Small intestine (tissue), 7 donors: ENCODE measurements around the gene NGEF. TPM values are rescaled to one million over a fixed set of nuclear protein-coding genes. Genes with fewer than 3 reads are reported as not detected.

Experiments used
- DNase-seq, 2 donors: peaks; one replicate each; pipeline versions ENCODE4 v3.0.0 to v3.0.0-alpha.2; 2013
- FAIRE-seq: peaks from 2 replicates; lab custom pipeline; 2012; peaks lifted over from hg19 to GRCh38; lab: Jason Lieb, UNC
- H3K27ac ChIP-seq, 3 donors: one replicate each; pipeline ENCODE4 v1.5.1; 2013; ENCODE audit warnings: low read length in 2 of 3, mild to moderate bottlenecking in 2 of 3, control low read depth in 1 of 3, inconsistent platforms in 1 of 3, low read depth in 1 of 3, moderate library complexity in 1 of 3
- H3K27me3 ChIP-seq, 3 donors: one replicate each; pipeline ENCODE4 v1.6.1; 2013; ENCODE audit warnings: low read length in 3 of 3, inconsistent platforms in 1 of 3; ENCODE audit not compliant: control insufficient read depth in 3 of 3, insufficient read depth in 3 of 3
- H3K36me3 ChIP-seq, 3 donors: one replicate each; pipeline ENCODE4 v1.6.1; 2013; ENCODE audit warnings: low read length in 3 of 3, inconsistent platforms in 1 of 3, low read depth in 1 of 3, mild to moderate bottlenecking in 1 of 3, moderate library complexity in 1 of 3; ENCODE audit not compliant: control insufficient read depth in 3 of 3, insufficient read depth in 2 of 3
- H3K4me1 ChIP-seq, 3 donors: one replicate each; pipeline ENCODE4 v1.6.1; 2013; ENCODE audit warnings: low read length in 2 of 3, inconsistent platforms in 1 of 3, low read depth in 1 of 3, mild to moderate bottlenecking in 1 of 3, moderate library complexity in 1 of 3; ENCODE audit not compliant: control insufficient read depth in 3 of 3, insufficient read depth in 2 of 3
- H3K4me3 ChIP-seq, 3 donors: one replicate each; pipeline ENCODE4 v1.5.1; 2013; ENCODE audit warnings: low read length in 3 of 3, control low read depth in 1 of 3, inconsistent platforms in 1 of 3, low read depth in 1 of 3, mild to moderate bottlenecking in 1 of 3, moderate library complexity in 1 of 3
- H3K9me3 ChIP-seq, 2 donors: one replicate each; pipeline ENCODE4 v1.6.1; 2013; ENCODE audit warnings: low read depth in 1 of 2, low read length in 1 of 2; ENCODE audit not compliant: control insufficient read depth in 2 of 2, insufficient read depth in 1 of 2
- WGBS, 3 donors: extraction: QIAGEN DNeasy Blood & Tissue Kit; methylation state at CpG; one replicate each; pipeline ENCODE4 v1.1.7; 2013; 5-methylcytosine and 5-hydroxymethylcytosine counted together
- polyA plus RNA-seq, 4 donors: library from polyadenylated mRNA; stranded (reverse) in 3 of 4; unstranded in 1 of 4; fragments of 200-250 nt in 3 of 4; fragments of 120-200 nt in 1 of 4; gene quantifications; one replicate each; pipeline versions ENCODE4 v1.2.1 to v1.2.3, GENCODE V29; 2013
- donor health status: healthy with polysubstance abuse.
- donor health status: control.
- donor health status: control.
- donor health status: Bipolar disorder and iron deficiency.
- donor health status: healthy.

Gene NGEF
- polyA plus RNA-seq, 4 donors = 10.2 to 73.4 (median 31.4) TPM

- DNase-seq = no peak
- Histone ChIP-seq H3K36me3 (peaks cover 0 to 10% (median 0%) of the 10 kb centered on the region in 3 donors), H3K9me3 (peaks cover 0 to 3% of the 10 kb centered on the region in 2 donors), H3K4me1 (peaks cover 0 to 15% (median 2%) of the 10 kb centered on the region in 3 donors), H3K27ac (peak overlapping the region; percentile 38 to 78 (median 73)), H3K4me3 (peak overlapping the region in 2 of 3 donors; percentile 32 to 59), H3K27me3 (no peaks in the 10 kb centered on the region)
- no peak for FAIRE-seq
- 13 to 53% (median 42%) methylated on average over 1 of the region's 1 CpG for WGBS, 3 donors
Observed at GRCh38 chr2:233011702-233012131, 1.3 kb downstream of the NGEF start.

DNA sequence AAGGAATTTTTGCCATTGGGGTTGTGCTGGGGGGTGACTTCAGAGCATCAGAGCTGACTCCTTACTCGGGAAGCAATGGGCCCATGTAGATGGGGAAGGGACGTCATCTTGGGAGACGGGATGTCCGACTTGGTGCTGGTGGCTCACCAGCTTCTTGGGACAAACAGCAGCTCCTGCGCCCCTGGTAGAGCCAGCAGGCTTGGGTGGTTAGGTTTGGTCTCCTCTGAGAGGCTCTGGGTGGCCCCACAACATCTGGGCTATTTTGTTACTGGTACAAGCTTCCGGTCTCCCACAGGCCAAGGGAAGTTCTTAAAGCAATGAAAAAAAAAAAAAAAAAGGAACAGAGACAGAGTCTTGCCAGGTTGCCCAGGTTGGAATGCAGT is 1.8 kb downstream of the NGEF start:
- Histone ChIP-seq H3K27ac (no peak overlapping the region), H3K4me3 (peak overlapping the region in 2 of 3 donors; percentile 32 to 59), H3K4me1 (peaks cover 0 to 15% (median 2%) of the 10 kb centered on the region in 3 donors), H3K9me3 (peaks cover 0 to 3% of the 10 kb centered on the region in 2 donors), H3K36me3 (peaks cover 0 to 11% (median 0%) of the 10 kb centered on the region in 3 donors), H3K27me3 (no peaks in the 10 kb centered on the region)
- DNase-seq (no peak), FAIRE-seq (no peak)
- WGBS, 3 donors = 19 to 71% (median 52%) methylated on average over 6 of the region's 6 CpGs

DNA sequence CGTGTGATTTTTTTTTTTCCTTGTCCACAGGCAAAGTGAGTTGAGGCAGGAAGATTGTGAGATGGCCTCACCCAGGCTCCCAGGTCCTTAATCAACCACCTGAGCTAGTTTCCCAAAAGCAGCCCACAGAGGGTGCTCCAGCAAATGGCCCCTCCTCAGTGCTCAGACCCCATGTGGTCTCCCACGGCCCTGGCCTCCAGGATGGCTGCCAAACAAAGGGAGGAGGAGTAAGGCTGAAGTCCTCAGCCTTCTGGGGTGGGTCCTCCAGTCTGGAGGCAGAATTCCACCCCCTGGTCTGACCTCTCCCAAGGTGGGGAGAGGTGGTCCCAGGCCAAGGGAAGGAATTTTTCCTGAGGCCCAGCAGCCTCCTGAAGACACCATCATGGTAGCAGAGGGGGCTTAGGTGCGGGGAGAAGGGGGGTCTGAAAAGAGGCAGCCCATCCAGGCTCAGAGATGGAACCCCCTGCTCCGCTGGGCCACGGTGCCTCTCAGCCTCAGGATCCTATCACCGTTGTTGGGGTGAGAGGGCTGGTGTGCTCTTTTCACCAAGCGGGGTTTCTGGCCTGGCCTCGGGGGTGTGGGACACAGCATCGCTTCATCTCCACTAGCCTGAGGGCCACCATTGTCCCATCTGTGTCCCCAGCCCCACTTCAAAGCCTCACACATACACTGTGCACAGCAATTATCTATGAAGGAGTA is 2.3 kb downstream of the NGEF start:
- Histone ChIP-seq H3K9me3 (no peaks in the 10 kb centered on the region), H3K4me3 (peak overlapping the region in 1 of 3 donors; percentile 59), H3K36me3 (peaks cover 0 to 11% (median 0%) of the 10 kb centered on the region in 3 donors), H3K27ac (no peak overlapping the region), H3K27me3 (no peaks in the 10 kb centered on the region), H3K4me1 (peaks cover 0 to 15% (median 2%) of the 10 kb centered on the region in 3 donors)
- FAIRE-seq = no peak
- 56 to 78% (median 74%) methylated on average over 9 of the region's 9 CpGs for WGBS, 3 donors
- DNase-seq = no peak

DNA sequence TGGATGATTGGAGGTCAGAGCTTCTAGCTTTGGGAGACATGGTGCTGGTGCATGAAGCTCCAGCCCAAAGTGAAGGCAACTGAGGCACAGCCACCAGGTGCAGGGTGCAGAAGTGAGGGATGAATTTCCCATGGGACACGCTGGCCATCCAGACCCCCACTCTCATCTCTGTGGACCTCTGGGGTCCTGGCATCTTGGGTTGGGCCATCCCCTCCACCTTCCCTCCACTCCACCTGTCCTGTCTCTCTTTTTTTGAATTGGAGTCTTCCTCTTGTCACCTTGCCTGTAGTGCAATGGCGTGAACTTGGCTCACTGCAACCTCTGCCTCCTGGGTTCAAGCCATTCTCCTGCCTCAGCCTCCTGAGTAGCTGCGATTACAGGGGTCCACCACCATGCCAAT is 3.4 kb downstream of the NGEF start:
- no peaks in the 10 kb centered on the region for H3K9me3 ChIP-seq
- no peak overlapping the region for H3K4me3 ChIP-seq
- no peaks in the 10 kb centered on the region for H3K27me3 ChIP-seq
- DNase-seq (no peak), FAIRE-seq (no peak)
- no peak overlapping the region for H3K27ac ChIP-seq
- H3K4me1 ChIP-seq = peaks cover 0 to 15% (median 2%) of the 10 kb centered on the region in 3 donors
- peaks cover 0 to 16% (median 0%) of the 10 kb centered on the region in 3 donors for H3K36me3 ChIP-seq
- WGBS, 3 donors = 87 to 97% (median 92%) methylated on average over 3 of the region's 3 CpGs

GRCh38 chr2:233007739-233008138 is 5.3 kb downstream of the NGEF start:
- H3K36me3 ChIP-seq = peaks cover 0 to 23% (median 0%) of the 10 kb centered on the region in 3 donors
- FAIRE-seq = no peak

DNA sequence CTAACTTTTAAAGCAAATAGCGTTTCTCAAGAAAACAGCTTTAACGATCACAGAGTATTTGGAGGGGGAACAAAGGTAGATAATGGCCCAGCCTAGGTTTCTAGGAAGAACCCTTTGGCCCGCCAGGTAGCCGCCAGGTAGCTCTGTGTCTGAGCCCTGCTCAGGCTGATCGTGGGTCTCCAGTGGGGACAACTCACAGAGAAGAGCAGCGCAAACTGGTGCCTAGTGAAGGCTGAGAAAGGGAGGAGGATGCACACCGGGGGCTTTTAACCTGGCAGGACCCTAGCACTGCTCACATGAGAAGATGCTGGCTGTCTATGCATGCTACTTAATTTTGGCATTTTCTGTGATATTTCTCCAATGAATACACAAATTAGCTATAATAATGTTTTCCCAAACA is 5.8 kb downstream of the NGEF start:
- Histone ChIP-seq H3K36me3 (peaks cover 0 to 23% (median 0%) of the 10 kb centered on the region in 3 donors), H3K9me3 (no peaks in the 10 kb centered on the region), H3K27me3 (no peaks in the 10 kb centered on the region), H3K4me3 (no peak overlapping the region), H3K4me1 (peaks cover 0 to 6% (median 2%) of the 10 kb centered on the region in 3 donors), H3K27ac (no peak overlapping the region)
- 84 to 86% (median 86%) methylated on average over 7 of the region's 7 CpGs for WGBS, 3 donors
- FAIRE-seq (no peak), DNase-seq (no peak)

More at GRCh38 chr2:233007739-233008138, 5.3 kb downstream of the NGEF start:
- Histone ChIP-seq H3K9me3 (no peaks in the 10 kb centered on the region), H3K27ac (no peak overlapping the region), H3K4me3 (no peak overlapping the region), H3K27me3 (no peaks in the 10 kb centered on the region), H3K4me1 (peaks cover 0 to 10% (median 2%) of the 10 kb centered on the region in 3 donors)
- no peak for DNase-seq
- WGBS, 3 donors = 53 to 62% (median 60%) methylated on average over 3 of the region's 3 CpGs

- H3K4me3 ChIP-seq = no peak overlapping the region
- H3K36me3 ChIP-seq = peaks cover 0 to 23% (median 0%) of the 10 kb centered on the region in 3 donors
- H3K9me3 ChIP-seq = no peaks in the 10 kb centered on the region
- H3K27ac ChIP-seq = no peak overlapping the region
- 93 to 96% (median 94%) methylated on average over 6 of the region's 6 CpGs for WGBS, 3 donors
- no peak for FAIRE-seq
- no peaks in the 10 kb centered on the region for H3K27me3 ChIP-seq
- peaks cover 0 to 2% (median under 1%) of the 10 kb centered on the region in 3 donors for H3K4me1 ChIP-seq
- DNase-seq = no peak
Observed at GRCh38 chr2:233006648-233007047, 6.4 kb downstream of the NGEF start.

DNA sequence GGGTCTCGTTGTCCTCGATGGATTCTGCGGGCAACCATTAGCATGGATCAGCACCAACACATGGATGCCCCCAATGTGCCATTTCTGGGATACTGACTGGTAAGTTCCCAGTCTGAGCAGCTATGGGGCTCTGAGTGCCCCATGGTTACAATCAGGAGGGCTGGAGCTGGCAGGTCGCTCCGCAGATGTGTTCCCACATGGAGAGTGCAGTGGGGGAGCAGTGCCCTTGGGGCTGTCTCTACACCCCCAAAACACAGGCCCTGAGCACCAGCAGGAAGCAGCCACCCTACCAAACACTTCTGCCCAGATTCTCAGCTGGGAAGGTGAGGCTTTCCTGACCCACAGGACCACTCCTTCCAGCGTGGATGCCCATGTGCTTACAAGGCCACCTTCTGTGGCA is 8.0 kb downstream of the NGEF start:
- H3K27ac ChIP-seq = no peak overlapping the region
- peaks cover 0 to 2% (median 0%) of the 10 kb centered on the region in 3 donors for H3K4me1 ChIP-seq
- DNase-seq = no peak
- no peaks in the 10 kb centered on the region for H3K9me3 ChIP-seq
- peaks cover 0 to 18% (median 0%) of the 10 kb centered on the region in 3 donors for H3K36me3 ChIP-seq
- no peak overlapping the region for H3K4me3 ChIP-seq
- no peak for FAIRE-seq
- H3K27me3 ChIP-seq = no peaks in the 10 kb centered on the region
- WGBS, 3 donors = 91 to 98% (median 91%) methylated on average over 6 of the region's 6 CpGs
